Activated T-helper 1 cell treated with Interleukin-2 at 50 U/mL for 16 hours (primary cell): Measurements from ENCODE around the gene SLMAP.
"Not testable (repeated sequence)": the region's sequence is repeated elsewhere in the genome, so short reads cannot be mapped to it uniquely, and the experiment has no call there.

Source experiments
- DNase-seq: peaks from one replicate; pipeline ENCODE4 v3.0.0-alpha.2; 2020; ENCODE audit warnings: low read depth

SLMAP gene

DNA sequence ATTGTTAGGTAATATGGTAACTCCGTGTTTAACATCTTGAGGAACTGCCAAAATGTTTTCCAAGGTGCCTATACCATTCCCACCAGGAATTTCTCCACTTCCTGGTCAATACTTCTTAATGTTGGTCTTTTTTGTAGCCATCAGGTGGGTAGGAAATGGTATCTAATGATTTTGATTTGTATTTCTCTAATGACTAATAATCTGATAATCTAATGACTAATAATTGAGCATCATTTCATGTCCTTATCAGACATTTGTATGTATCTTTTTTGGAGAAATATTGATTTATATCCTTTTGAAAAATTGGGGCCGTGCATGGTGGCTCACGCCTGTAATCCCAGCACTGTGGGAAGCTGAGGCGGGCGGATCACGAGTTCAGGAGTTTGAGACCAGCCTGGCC lies 38.8 kb downstream of the SLMAP start:
- DNase-seq, result no peak

DNA sequence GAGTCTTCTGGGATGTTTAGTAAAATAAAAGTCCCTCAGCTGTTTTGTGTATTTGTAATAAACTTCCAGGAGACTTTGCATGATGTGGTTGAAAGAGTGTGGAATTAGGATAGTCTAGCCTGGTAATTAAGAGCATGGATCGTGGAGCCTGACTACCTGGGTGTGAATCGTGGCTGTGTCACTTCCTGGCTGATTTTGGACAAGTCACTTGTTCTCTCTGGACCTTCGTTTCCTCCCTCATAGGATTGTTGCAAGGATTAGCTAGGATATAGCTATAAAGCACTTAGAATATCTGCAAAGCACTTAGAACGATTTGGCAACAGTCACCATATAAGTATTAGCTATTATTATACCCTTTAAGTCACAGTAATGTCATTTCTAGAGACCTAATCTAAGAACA lies 40.2 kb downstream of the SLMAP start:
- no peak for DNase-seq

DNA sequence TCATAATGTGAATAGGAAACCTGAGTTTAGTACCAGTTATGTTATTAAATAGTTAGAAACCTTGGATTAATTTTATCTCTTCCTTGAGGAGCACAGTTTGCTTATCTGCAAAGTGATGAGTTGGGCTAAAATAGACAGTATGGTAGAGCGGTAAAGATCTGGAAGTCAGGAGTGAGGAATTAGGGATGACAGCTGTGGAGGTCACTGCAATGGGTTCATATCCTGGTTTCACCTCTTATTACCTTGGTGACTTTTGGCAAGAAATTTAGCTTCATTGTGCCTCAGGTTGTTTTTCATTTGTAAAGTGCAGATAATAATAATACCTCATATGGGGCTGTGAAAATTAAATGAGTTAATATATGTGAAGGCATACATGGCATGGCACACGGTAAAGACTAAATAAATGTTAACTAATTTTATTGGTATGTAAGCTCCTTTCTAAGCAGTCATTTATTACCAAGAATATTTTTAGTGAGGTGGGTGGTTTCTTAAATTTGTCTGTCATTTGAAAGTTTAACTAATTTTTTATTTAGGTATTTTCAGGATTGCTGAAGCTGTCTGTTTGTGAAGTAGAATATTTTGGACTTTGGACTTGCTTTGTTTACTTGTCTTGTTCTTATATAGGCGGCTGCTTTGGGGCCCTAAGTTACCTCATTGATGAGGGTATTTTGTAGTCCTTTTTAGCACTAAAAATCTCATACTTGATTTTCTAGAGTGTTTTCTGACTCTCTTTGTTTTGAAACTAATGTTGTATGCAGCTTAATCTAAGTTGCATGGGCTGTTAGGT lies 41.8 kb downstream of the SLMAP start:
- no peak for DNase-seq

DNA sequence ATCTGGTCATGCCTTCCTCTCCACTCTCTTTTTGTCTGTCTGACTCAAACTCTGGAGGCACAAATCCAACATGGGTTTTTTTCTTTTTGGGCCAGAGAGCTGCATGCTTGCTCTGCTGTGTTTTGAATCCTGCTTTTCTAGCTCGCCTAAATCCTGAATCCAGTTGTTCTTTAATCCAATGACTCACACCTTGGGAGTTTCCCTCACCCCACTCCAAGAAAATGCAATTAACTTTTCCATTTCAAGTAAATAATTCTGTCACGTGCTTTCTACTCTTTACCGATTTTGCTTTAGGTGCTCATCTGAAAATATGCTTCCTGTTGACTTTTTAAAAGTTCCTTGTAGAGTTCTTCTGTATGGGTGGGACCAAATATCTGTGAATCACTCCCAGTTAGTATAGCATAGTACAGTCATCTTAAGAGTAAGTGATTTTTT lies 47.6 kb downstream of the SLMAP start:
- DNase-seq, result no peak

DNA sequence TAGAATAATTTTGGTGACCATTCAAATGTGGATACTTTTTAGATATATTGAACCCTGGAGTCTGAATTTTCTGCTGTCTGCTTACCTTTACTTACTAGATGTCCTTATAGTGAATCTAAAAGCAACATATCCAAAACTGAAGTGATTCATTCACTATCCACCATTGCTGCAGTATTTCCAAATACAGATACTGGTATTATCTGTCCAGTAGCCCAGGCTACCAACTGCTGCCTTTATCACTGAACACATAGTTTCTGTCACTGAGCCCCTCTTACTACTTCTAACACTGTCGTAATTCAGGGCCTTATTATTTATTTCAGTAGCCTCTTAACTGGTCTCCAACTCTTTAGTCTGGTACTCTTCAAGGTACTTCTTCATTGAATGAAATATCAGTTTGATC lies 49.2 kb downstream of the SLMAP start:
- no peak for DNase-seq

GRCh38 chr3:57805674-57806073 lies 49.6 kb downstream of the SLMAP start:
- no peak for DNase-seq

- not testable (repeated sequence) for DNase-seq
Measured at GRCh38 chr3:57806195-57806594, 50.1 kb downstream of the SLMAP start.

GRCh38 chr3:57808961-57809608 lies 53.0 kb downstream of the SLMAP start:
- DNase-seq, result no peak

DNA sequence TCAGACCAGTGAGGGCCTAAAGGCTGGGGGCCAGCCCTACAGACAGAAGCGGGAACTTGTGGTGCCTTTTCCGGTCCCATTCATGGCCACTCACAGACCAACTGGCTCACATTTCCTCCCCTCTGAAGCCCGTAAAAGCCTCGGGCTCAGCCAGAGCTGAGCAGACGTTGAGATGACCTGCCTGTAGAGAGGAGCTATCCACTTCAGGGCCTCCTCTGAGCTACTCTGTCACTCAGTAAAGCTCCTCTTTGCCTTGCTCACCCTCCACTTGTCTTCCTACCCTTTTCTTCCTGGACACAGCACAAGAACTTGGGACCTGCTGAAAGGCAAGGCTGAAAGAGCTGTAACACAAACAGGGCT lies 53.5 kb downstream of the SLMAP start:
- DNase-seq, result no peak

DNA sequence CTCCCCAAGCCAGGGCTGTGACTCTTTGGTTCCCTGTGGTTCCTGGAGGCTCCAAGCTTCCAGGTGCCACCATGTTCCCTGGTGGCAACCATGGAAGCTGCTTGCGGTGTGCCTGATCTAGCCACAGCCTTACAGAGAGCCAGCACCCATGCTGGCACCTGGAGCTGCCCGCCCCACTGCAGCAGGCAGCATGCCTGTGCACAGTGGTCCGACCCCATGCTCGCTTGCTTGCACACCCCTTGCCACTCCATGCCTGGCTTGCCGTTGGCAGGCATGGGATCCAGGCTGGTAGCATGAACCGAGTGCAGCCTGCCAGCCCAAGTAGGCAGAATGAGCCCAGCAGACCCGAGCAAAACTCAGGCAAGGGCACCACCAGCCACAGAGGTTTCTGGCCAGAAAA lies 53.9 kb downstream of the SLMAP start:
- DNase-seq, result no peak

GRCh38 chr3:57810471-57811137 lies 54.5 kb downstream of the SLMAP start:
- DNase-seq, result no peak

DNA sequence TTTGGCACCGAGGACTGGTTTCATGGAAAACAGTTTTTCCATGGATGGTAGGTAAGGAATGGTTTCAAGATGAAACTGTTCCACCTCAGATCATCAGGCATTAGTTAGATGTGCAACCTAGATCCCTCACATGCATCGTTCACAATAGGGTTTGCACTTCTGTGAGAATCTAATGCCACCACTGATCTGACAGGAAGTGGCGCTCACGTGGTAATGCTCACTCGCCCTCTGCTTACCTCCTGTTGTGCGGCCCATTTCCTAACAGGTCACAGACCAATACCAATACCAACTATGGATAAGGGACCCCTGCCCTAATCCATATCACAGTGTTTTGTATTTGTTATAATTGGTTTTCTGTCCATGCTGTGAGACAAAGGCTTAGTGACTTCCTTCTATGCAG lies 58.9 kb downstream of the SLMAP start:
- peak; percentile 10 for DNase-seq

DNA sequence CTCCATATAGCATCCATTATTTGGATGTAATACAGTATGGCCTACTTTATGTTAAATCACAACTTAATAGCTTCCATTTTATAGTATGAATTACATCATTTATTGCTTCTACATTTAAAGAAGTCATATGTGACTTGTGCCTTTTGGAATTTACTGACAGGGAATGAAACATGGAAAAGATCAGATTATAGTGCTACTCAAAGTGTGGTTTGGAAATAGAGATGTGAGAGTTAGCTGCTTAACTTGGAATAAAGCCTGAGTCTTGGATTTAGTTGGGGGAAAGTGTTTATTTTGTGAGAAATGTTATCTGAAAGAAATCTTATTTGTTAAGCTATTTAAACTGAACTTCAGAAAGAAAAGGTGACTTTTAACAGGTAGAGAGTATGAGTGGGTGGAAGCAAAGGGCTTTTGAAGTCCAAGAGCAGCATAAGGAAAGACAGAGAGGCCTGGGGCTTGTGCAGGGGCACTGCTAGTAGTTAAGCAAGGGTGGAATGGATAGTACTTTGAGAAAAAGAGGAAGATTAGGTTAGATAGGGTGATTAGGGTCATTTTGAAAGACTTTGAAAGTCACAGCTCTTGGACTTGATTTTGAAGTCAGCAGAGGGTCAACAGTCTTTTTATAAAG lies 60.5 kb downstream of the SLMAP start:
- DNase-seq, result no peak

- DNase-seq, result no peak
Measured at GRCh38 chr3:57818772-57819171, 62.7 kb downstream of the SLMAP start.

DNA sequence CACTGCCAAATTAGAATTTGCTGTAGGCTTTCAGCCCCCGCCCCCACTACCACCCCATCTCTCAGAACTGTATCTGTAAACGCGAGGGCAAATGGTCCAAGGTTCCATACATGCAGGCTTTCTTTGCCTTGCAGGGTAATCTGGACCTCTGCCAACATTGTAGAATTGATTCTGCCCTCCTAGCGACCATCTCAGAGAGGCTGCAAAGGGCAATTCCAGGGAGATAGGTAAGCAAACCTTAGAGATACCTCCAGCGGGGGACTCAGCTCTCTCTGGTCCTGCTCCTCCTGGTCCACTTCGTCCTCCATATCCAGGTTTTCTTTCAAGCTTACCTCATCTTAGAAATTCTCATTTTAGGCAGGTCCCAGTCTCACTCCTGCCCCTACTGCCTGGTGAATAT lies 64.4 kb downstream of the SLMAP start:
- no peak for DNase-seq

- no peak for DNase-seq
Measured at GRCh38 chr3:57821765-57822164, 65.7 kb downstream of the SLMAP start.

DNA sequence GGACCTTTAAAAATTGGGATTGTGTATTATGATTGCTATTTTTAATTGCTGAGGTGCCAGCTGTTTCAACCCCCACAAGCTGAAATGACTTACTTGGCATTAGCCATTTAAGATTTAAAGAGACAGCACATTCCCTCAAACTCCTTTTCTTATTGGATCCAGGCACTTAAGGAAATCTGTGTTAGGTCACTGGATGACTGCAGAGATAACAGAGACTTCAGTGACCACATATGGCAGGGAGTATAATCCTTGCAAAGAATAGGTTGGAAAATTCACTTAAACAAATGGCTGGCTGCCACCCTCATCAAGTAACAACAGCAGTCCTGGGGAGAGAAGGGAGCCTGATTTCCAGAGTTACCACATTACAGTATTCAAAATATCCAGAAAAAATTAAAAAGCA lies 66.6 kb downstream of the SLMAP start:
- no peak for DNase-seq

GRCh38 chr3:57825116-57825515 lies 69.0 kb downstream of the SLMAP start:
- DNase-seq, result no peak

DNA sequence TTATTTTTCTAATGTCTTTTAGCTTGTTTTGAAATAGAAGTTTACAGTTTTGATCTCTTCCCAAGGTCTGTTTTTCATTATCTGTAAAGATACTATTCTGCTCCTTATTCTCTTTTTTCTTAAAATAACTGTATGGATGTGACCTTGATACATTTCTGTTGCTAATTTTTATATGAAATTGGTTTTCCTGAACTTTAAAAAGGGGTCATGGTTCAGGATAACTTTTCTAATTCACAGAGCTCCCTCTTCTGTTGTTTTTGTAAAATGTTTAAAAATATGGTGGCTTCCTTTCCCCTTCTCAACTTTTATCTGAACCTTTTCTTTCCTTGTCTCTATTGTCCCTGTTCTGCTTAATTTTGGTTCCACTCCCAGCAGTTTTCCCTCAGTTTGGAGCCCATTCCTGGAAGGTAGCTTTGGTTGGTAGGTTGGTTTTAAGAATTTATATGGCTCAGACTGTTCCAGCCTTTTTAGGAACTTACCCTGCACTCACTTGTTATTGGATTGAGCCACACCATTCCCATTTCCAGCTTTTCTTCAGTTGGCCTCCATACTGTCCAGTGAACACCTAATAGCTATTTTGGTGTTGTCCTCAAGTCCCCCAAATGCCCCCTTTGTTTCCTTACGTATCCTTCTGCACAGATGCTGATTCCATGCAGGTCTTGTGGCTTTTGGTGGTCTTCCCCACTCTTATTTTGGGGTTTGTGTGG lies 70.3 kb downstream of the SLMAP start:
- no peak for DNase-seq

DNA sequence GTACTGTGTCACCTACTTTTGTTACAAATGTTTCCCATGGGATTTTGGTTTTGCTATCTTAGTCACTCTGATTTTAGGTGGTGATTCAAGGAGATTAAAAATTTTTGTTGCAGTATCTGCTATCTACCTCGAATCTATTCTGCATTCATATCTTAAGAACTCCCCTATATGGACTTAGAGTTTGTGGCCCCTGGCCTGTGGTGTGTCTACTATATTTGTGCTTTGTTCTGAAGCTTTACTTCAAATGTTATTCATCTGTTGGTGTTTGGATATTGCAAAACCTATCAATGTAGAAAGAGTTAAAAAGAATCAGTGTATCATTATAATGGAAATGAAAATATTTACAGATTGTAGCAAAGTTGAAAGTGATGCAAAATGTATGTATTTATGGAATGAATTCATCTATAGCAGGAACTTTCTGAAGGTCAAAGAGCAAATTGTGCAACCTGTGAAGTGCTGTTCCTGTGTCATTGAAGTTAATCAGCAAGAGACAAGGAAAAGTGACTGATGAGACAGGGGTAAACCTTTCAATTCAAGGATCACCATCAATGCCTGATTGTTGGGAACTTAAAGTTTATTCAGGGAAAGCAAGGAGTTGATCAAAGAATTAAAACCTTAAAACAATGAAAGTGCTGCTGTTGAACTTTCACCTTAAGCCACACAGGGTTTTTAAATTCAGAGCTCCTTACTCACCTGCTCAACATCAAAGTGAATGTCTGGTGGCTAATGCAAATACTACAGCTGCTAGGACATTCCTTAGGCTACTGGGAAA lies 71.0 kb downstream of the SLMAP start:
- DNase-seq, result no peak

DNA sequence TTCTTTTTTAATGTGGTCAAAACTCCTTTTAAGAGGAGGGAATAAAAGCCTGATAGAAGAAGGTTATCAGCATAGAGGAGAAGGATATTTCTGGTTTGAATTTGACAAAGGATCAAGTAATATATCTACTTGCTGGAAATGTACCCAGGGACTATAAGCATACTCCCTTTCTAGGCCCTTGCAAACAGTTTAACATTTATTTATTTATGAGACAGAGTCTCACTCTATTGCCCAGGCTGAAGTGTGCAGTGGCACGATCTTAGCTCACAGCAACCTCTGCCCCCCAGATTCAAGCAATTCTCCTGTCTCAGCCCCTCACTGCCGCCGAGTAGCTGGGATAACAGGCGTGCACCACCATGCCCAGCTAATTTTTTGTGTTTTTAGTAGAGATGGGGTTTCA lies 71.6 kb downstream of the SLMAP start:
- DNase-seq, result no peak
